Uterus (tissue), 4 donors: ENCODE results near the gene ELMO2. TPM values are rescaled to one million over a fixed set of nuclear protein-coding genes. Genes with fewer than 3 reads are reported as not detected.
A peak's percentile ranks its signal among the peaks of the same experiment; 100 is the strongest.

Source experiments
- DNase-seq, 2 donors: peaks; one replicate each; pipeline ENCODE4 v3.0.0-alpha.2; 2019 to 2020
- H3K27ac ChIP-seq, 2 donors: fragments of 200-600 bp; sonication (generic); 1 replicate in 1 of 2; 2 replicates in 1 of 2; pipeline ENCODE4 v1.5.1; 2016 to 2018
- H3K27me3 ChIP-seq, 2 donors: fragments of 200-600 bp; sonication (generic); one replicate each; pipeline ENCODE4 v1.5.1; 2018 to 2019; ENCODE audit warnings: control low read depth in 1 of 2
- H3K36me3 ChIP-seq, 2 donors: fragments of 200-600 bp; sonication (generic); one replicate each; pipeline ENCODE4 v1.5.1; 2019; ENCODE audit warnings: control low read depth in 1 of 2
- H3K4me1 ChIP-seq, 2 donors: fragments of 200-600 bp; sonication (generic); one replicate each; pipeline ENCODE4 v1.5.1; 2018 to 2019; ENCODE audit warnings: control low read depth in 1 of 2
- H3K4me3 ChIP-seq, 2 donors: fragments of 200-600 bp; sonication (generic); 1 replicate in 1 of 2; 2 replicates in 1 of 2; pipeline ENCODE4 v1.5.1; 2018 to 2019; ENCODE audit warnings: mild to moderate bottlenecking in 1 of 2
- H3K9me3 ChIP-seq, 2 donors: fragments of 200-600 bp; sonication (generic); one replicate each; pipeline ENCODE4 v1.5.1; 2019; ENCODE audit warnings: control low read depth in 1 of 2
- CTCF ChIP-seq, 4 experiments: fragments of 200-600 bp in 2 of 4; fragments of 450-650 bp in 2 of 4; sonication (generic) in 2 of 4; IDR thresholded peaks; one replicate each; pipeline ENCODE4 v1.5.1; 2016 to 2019; ENCODE audit warnings: antibody characterized with exemption in 4 of 4, mild to moderate bottlenecking in 2 of 4, moderate library complexity in 1 of 4
- POLR2A ChIP-seq, 2 donors: fragments of 450-650 bp; IDR thresholded peaks; one replicate each; pipeline ENCODE4 v1.6.1; 2016; ENCODE audit warnings: antibody characterized with exemption in 2 of 2, mild to moderate bottlenecking in 1 of 2, moderate library complexity in 1 of 2
- intact Hi-C: fragments of 100-400 bp; cut with DNase I; formaldehyde crosslinking; loops from one replicate; pipeline ENCODE4 v1.15.1; 2023; ENCODE audit warnings: low total_unique reads
- total RNA-seq, 4 donors: library from RNA; depleted of rRNA in 3 of 4; stranded (reverse); fragments of >200 nt in 3 of 4; gene quantifications; one replicate each; pipeline versions ENCODE4 v1.1.0 to v1.2.4, GENCODE V29; 2014 to 2023
- donor health status: DM: yes; HTN: yes; CAD: no.

ELMO2 gene
- total RNA-seq, 4 donors from 2014 or later: 18.5 to 112 (median 57.2) TPM

- H3K4me3 ChIP-seq: no peak overlapping the region
- intact Hi-C loops: no loop called here
- no peaks in the 10 kb centered on the region for H3K4me1 ChIP-seq
- no peaks in the 10 kb centered on the region for H3K27me3 ChIP-seq
- H3K9me3 ChIP-seq: no peaks in the 10 kb centered on the region
- H3K36me3 ChIP-seq: no peaks in the 10 kb centered on the region
- no peak overlapping the region for H3K27ac ChIP-seq
- no peak for DNase-seq
- TF ChIP-seq POLR2A (IDR thresholded peaks at IDR 0.05): no peak
- TF ChIP-seq CTCF (IDR thresholded peaks at IDR 0.05): no peak
Observed at GRCh38 chr20:46327557-46327956, 78.9 kb downstream of the ELMO2 start.

GRCh38 chr20:46325789-46326188 is 80.6 kb downstream of the ELMO2 start:
- H3K27me3 ChIP-seq: no peaks in the 10 kb centered on the region
- TF ChIP-seq POLR2A (IDR thresholded peaks at IDR 0.05) (no peak), CTCF (IDR thresholded peaks at IDR 0.05) (no peak)
- H3K36me3 ChIP-seq: no peaks in the 10 kb centered on the region
- H3K4me3 ChIP-seq: no peak overlapping the region
- intact Hi-C loops: no loop called here
- no peaks in the 10 kb centered on the region for H3K9me3 ChIP-seq
- no peak for DNase-seq
- no peaks in the 10 kb centered on the region for H3K4me1 ChIP-seq
- H3K27ac ChIP-seq: no peak overlapping the region

GRCh38 chr20:46324960-46325703 is 81.3 kb downstream of the ELMO2 start:
- DNase-seq: no peak
- TF ChIP-seq POLR2A (IDR thresholded peaks at IDR 0.05) (no peak), CTCF (IDR thresholded peaks at IDR 0.05) (peak in 1 of 4 experiments; percentile 12)
- H3K27ac ChIP-seq: no peak overlapping the region
- intact Hi-C loops: no loop called here
- no peaks in the 10 kb centered on the region for H3K9me3 ChIP-seq
- no peak overlapping the region for H3K4me3 ChIP-seq
- H3K27me3 ChIP-seq: no peaks in the 10 kb centered on the region
- no peaks in the 10 kb centered on the region for H3K4me1 ChIP-seq
- H3K36me3 ChIP-seq: no peaks in the 10 kb centered on the region

- Histone ChIP-seq H3K27ac (no peak overlapping the region), H3K27me3 (no peaks in the 10 kb centered on the region), H3K36me3 (no peaks in the 10 kb centered on the region), H3K4me3 (no peak overlapping the region), H3K4me1 (no peaks in the 10 kb centered on the region), H3K9me3 (no peaks in the 10 kb centered on the region)
- intact Hi-C loops: no loop called here
- no peak for TF ChIP-seq POLR2A (IDR thresholded peaks at IDR 0.05)
- TF ChIP-seq CTCF (IDR thresholded peaks at IDR 0.05): no peak
- DNase-seq: no peak
Observed at GRCh38 chr20:46324379-46324778, 82.0 kb downstream of the ELMO2 start.

GRCh38 chr20:46323557-46323956 is 82.9 kb downstream of the ELMO2 start:
- DNase-seq: no peak
- H3K27ac ChIP-seq: no peak overlapping the region
- TF ChIP-seq POLR2A (IDR thresholded peaks at IDR 0.05): no peak
- intact Hi-C loops: no loop called here
- no peak overlapping the region for H3K4me3 ChIP-seq
- H3K9me3 ChIP-seq: no peaks in the 10 kb centered on the region
- H3K36me3 ChIP-seq: no peaks in the 10 kb centered on the region
- H3K4me1 ChIP-seq: no peaks in the 10 kb centered on the region
- no peaks in the 10 kb centered on the region for H3K27me3 ChIP-seq
